ENCODE data around the gene ESRRG. TPM values are rescaled to one million over a fixed set of nuclear protein-coding genes. Genes with fewer than 3 reads are reported as not detected.

The ESRRG gene
- total RNA-seq, 2 donors from 2014 or later, result 5.1 to 6.7 TPM

- DNase-seq, result peak; percentile 81
- no peak overlapping the region for H3K27ac ChIP-seq (ENCODE audit: low read depth, low read length)
- H3K9ac ChIP-seq (ENCODE audit: extremely low read depth, low read length, poor library complexity, severe bottlenecking), result no peak overlapping the region
- H3K4me3 ChIP-seq (ENCODE audit: low read length), result peak overlapping the region; percentile 50
- Mint-ChIP-seq H3K27me3 (ENCODE audit: insufficient read depth) (no peaks in the 10 kb centered on the region), H3K36me3 (ENCODE audit: low read depth) (no peaks in the 10 kb centered on the region), H3K4me3 (peak overlapping the region; percentile 9), H3K9me3 (no peaks in the 10 kb centered on the region), H3K4me1 (peaks cover 45% of the 10 kb centered on the region), H3K27ac (peak overlapping the region; percentile 29)
- H3K4me1 ChIP-seq (ENCODE audit: control insufficient read depth, insufficient read depth, low read length), result peaks cover 6% of the 10 kb centered on the region
- WGBS, 2 experiments (ENCODE audit: insufficient coverage in 1 of 2, insufficient read length in 1 of 2), result 24 to 37% methylated on average over 5 to 14 of the region's 14 CpGs
- H3K27me3 ChIP-seq (ENCODE audit: control insufficient read depth, insufficient read depth, low read length, poor library complexity, severe bottlenecking), result no peaks in the 10 kb centered on the region
- TF ChIP-seq CTCF (conservative IDR thresholded peaks at IDR 0.05), result no peak
- H3K36me3 ChIP-seq (ENCODE audit: control insufficient read depth, insufficient read depth, low read length), result no peaks in the 10 kb centered on the region
- H3K9me3 ChIP-seq (ENCODE audit: control insufficient read depth, low read length), result no peaks in the 10 kb centered on the region
These were observed 36.1 kb downstream of the ESRRG start for GRCh38 chr1:216686860-216687766.

- H3K9me3 Mint-ChIP-seq, result no peaks in the 10 kb centered on the region
- TF ChIP-seq CTCF (conservative IDR thresholded peaks at IDR 0.05), result no peak
- DNase-seq, result no peak
- peaks cover 26% of the 10 kb centered on the region for H3K4me1 Mint-ChIP-seq
- Histone ChIP-seq H3K9ac (ENCODE audit: extremely low read depth, low read length, poor library complexity, severe bottlenecking) (no peak overlapping the region), H3K36me3 (ENCODE audit: control insufficient read depth, insufficient read depth, low read length) (no peaks in the 10 kb centered on the region), H3K27ac (ENCODE audit: low read depth, low read length) (no peak overlapping the region), H3K4me1 (ENCODE audit: control insufficient read depth, insufficient read depth, low read length) (no peaks in the 10 kb centered on the region), H3K4me3 (ENCODE audit: low read length) (no peak overlapping the region), H3K27me3 (ENCODE audit: control insufficient read depth, insufficient read depth, low read length, poor library complexity, severe bottlenecking) (no peaks in the 10 kb centered on the region), H3K9me3 (ENCODE audit: control insufficient read depth, low read length) (no peaks in the 10 kb centered on the region)
- WGBS, 2 experiments (ENCODE audit: insufficient coverage in 1 of 2, insufficient read length in 1 of 2), result 83 to 91% methylated on average over 7 of the region's 7 CpGs
- no peaks in the 10 kb centered on the region for H3K36me3 Mint-ChIP-seq (ENCODE audit: low read depth)
- no peaks in the 10 kb centered on the region for H3K27me3 Mint-ChIP-seq (ENCODE audit: insufficient read depth)
- H3K27ac Mint-ChIP-seq, result no peak overlapping the region
- no peak overlapping the region for H3K4me3 Mint-ChIP-seq
These were observed 40.5 kb downstream of the ESRRG start for GRCh38 chr1:216682752-216683151.

GRCh38 chr1:216679108-216679507, 44.1 kb downstream of the ESRRG start:
- Histone ChIP-seq H3K27ac (ENCODE audit: low read depth, low read length) (no peak overlapping the region), H3K4me3 (ENCODE audit: low read length) (no peak overlapping the region), H3K4me1 (ENCODE audit: control insufficient read depth, insufficient read depth, low read length) (no peaks in the 10 kb centered on the region), H3K9ac (ENCODE audit: extremely low read depth, low read length, poor library complexity, severe bottlenecking) (no peak overlapping the region), H3K9me3 (ENCODE audit: control insufficient read depth, low read length) (no peaks in the 10 kb centered on the region), H3K36me3 (ENCODE audit: control insufficient read depth, insufficient read depth, low read length) (no peaks in the 10 kb centered on the region), H3K27me3 (ENCODE audit: control insufficient read depth, insufficient read depth, low read length, poor library complexity, severe bottlenecking) (no peaks in the 10 kb centered on the region)
- H3K9me3 Mint-ChIP-seq, result no peaks in the 10 kb centered on the region
- H3K27me3 Mint-ChIP-seq (ENCODE audit: insufficient read depth), result no peaks in the 10 kb centered on the region
- H3K27ac Mint-ChIP-seq, result no peak overlapping the region
- DNase-seq, result no peak
- WGBS, 2 experiments (ENCODE audit: insufficient coverage in 1 of 2, insufficient read length in 1 of 2), result 92 to 94% methylated on average over 12 to 14 of the region's 14 CpGs
- no peak overlapping the region for H3K4me3 Mint-ChIP-seq
- peaks cover 3% of the 10 kb centered on the region for H3K4me1 Mint-ChIP-seq
- no peak for TF ChIP-seq CTCF (conservative IDR thresholded peaks at IDR 0.05)
- no peaks in the 10 kb centered on the region for H3K36me3 Mint-ChIP-seq (ENCODE audit: low read depth)

All from endodermal cell (in vitro differentiated cells).